HepG2 (cell line): ENCODE data around the gene TCF19. TPM values are rescaled to one million over a fixed set of nuclear protein-coding genes. Genes with fewer than 3 reads are reported as not detected.
A peak's percentile ranks its signal among the peaks of the same experiment; 100 is the strongest.

Source experiments
- FOXA1 ChIP-seq, 2 experiments: fragments of 450-650 bp in 1 of 2; sonication (generic) in 1 of 2; formaldehyde crosslinking in 1 of 2; IDR thresholded peaks; 2 replicates each; pipeline versions ENCODE4 v1.4.0 to v1.6.1; 2016 to 2020; ENCODE audit warnings: missing genetic modification reagents in 1 of 2
- GATA4 ChIP-seq: sonication (generic); IDR thresholded peaks from 2 replicates; pipeline ENCODE4 v1.6.1; 2016; ENCODE audit warnings: antibody characterized with exemption, low read depth, borderline replicate concordance
- HNF4G ChIP-seq, 2 experiments: sonication (generic) in 1 of 2; formaldehyde crosslinking in 1 of 2; IDR thresholded peaks; 2 replicates each; pipeline versions ENCODE4 v1.4.0 to v1.6.1; 2011 to 2020; ENCODE audit warnings: borderline replicate concordance in 2 of 2, low read depth in 2 of 2, mild to moderate bottlenecking in 2 of 2, low read length in 1 of 2, missing genetic modification reagents in 1 of 2, moderate library complexity in 1 of 2
- NFIC ChIP-seq: IDR thresholded peaks from 2 replicates; pipeline ENCODE4 v1.6.1; 2012; ENCODE audit warnings: mild to moderate bottlenecking, low read length, inconsistent platforms
- NR2C2 ChIP-seq: sonication (generic); formaldehyde crosslinking; IDR thresholded peaks from 2 replicates; pipeline ENCODE4 v1.4.0; 2020; ENCODE audit warnings: missing genetic modification reagents, mild to moderate bottlenecking, moderate library complexity, borderline replicate concordance
- SSRP1 ChIP-seq: IDR thresholded peaks from 2 replicates; pipeline ENCODE4 v1.6.1; 2016; ENCODE audit warnings: control low read depth
- ZFP90 ChIP-seq: sonication (generic); formaldehyde crosslinking; IDR thresholded peaks from 2 replicates; pipeline ENCODE4 v1.8.0; 2022; ENCODE audit warnings: missing genetic modification reagents, mild to moderate bottlenecking, inconsistent platforms, borderline replicate concordance
- ZKSCAN1 ChIP-seq: fragments of 150-350 bp; IDR thresholded peaks from 2 replicates; pipeline ENCODE4 v1.6.1; 2014; ENCODE audit warnings: low read length
- ZNF468 ChIP-seq: sonication (generic); formaldehyde crosslinking; IDR thresholded peaks from 2 replicates; pipeline ENCODE4 v1.8.0; 2022; ENCODE audit warnings: mild to moderate bottlenecking, moderate library complexity, missing genetic modification reagents
- ZNF563 ChIP-seq: sonication (generic); formaldehyde crosslinking; IDR thresholded peaks from 2 replicates; pipeline ENCODE4 v1.8.0; 2022; ENCODE audit warnings: mild to moderate bottlenecking, moderate library complexity, missing genetic modification reagents
- ZNF567 ChIP-seq: sonication (generic); formaldehyde crosslinking; IDR thresholded peaks from 2 replicates; pipeline ENCODE4 v1.8.1; 2023; ENCODE audit warnings: mild to moderate bottlenecking, missing genetic modification reagents, borderline replicate concordance
- ZNF616 ChIP-seq: sonication (generic); formaldehyde crosslinking; IDR thresholded peaks from 2 replicates; pipeline ENCODE4 v1.5.0; 2020; ENCODE audit warnings: low read depth, mild to moderate bottlenecking, missing genetic modification reagents
- polyA plus RNA-seq, 8 experiments: library from polyadenylated mRNA; depleted of rRNA in 3 of 8; stranded (reverse) in 7 of 8; unstranded in 1 of 8; fragments of >200 nt; fragmentation: Illumina TruSeq in 4 of 8; extraction: Trizol in 4 of 8; gene quantifications; 2 replicates each; pipeline versions ENCODE4 v1.2.1 to v1.2.3, GENCODE V29; 2011 to 2016; ENCODE audit warnings: low read depth in 4 of 8, missing spikeins in 1 of 8, mixed read lengths in 1 of 8; ENCODE audit not compliant: insufficient read depth in 1 of 8
- total RNA-seq, 5 experiments: library from RNA; depleted of rRNA; stranded (reverse); fragments of >200 nt; fragmentation: Illumina TruSeq; extraction: Trizol; gene quantifications; 2 replicates each; pipeline ENCODE4 v1.2.3, GENCODE V29; 2016; ENCODE audit warnings: low read depth in 1 of 5
- TF ChIP-seq, protein P1 (sequence below): sonication (generic); formaldehyde crosslinking; IDR thresholded peaks from 2 replicates; pipeline ENCODE4 v1.8.1; 2023; ENCODE audit warnings: mild to moderate bottlenecking, missing genetic modification reagents
- TF ChIP-seq, protein P2 (sequence below): sonication (generic); formaldehyde crosslinking; IDR thresholded peaks from 2 replicates; pipeline ENCODE4 v1.5.0; 2020; ENCODE audit warnings: missing genetic modification reagents, mild to moderate bottlenecking, borderline replicate concordance
- TF ChIP-seq, protein P3 (sequence below): sonication (generic); formaldehyde crosslinking; IDR thresholded peaks from 2 replicates; pipeline ENCODE4 v1.4.0; 2020; ENCODE audit warnings: missing genetic modification reagents, mild to moderate bottlenecking, borderline replicate concordance
- TF ChIP-seq, protein P4 (sequence below): sonication (generic); formaldehyde crosslinking; IDR thresholded peaks from 2 replicates; pipeline ENCODE4 v1.4.0; 2020; ENCODE audit warnings: mild to moderate bottlenecking, missing genetic modification reagents

The TCF19 gene
- total and polyA plus RNA-seq, 2 of the 13 experiments (the other 11 are each of a cell fraction or from before 2014, with no cell fraction given) = 4.9 to 22.2 TPM

DNA sequence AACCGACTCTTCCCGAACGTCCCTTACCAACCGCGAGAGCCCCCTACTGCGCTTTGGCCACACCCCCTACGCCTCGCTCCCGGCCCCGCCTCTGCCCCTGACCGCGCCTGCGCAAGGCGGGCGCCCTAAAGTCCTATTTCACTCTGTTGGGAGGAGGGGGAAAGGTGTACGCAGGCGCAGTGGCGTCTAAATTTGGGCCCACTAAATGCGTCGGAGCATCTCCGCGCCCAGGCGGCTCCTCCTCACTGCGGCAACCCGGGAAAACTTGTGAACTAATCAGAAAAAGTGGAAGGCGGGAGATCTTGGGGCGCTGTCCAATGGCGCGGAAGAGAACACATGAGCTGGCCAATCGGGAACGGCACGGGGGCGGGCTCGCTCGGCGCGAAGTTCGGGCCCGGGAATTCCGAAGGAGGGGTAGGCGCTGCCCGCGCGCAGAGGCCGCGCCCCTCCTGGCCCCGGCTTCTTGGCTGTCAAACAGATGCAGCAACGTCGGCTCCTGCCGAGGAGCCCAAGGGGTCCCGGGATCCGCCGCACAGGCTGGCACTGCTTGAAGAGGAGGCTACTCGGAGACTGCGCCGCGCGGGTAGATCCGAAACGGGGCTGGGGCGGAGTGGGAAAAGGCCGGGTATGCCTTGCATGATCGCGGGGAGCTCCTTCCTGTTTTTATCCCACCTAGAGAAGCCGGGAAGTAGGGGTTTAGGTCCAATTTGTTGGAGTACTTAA lies at the start of gene TCF19 (continued):
- TF ChIP-seq, protein P1, sequence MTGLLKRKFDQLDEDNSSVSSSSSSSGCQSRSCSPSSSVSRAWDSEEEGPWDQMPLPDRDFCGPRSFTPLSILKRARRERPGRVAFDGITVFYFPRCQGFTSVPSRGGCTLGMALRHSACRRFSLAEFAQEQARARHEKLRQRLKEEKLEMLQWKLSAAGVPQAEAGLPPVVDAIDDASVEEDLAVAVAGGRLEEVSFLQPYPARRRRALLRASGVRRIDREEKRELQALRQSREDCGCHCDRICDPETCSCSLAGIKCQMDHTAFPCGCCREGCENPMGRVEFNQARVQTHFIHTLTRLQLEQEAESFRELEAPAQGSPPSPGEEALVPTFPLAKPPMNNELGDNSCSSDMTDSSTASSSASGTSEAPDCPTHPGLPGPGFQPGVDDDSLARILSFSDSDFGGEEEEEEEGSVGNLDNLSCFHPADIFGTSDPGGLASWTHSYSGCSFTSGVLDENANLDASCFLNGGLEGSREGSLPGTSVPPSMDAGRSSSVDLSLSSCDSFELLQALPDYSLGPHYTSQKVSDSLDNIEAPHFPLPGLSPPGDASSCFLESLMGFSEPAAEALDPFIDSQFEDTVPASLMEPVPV (CRISPR knock-in tag) = peak; percentile 88
- TF ChIP-seq ZKSCAN1 = no peak
- TF ChIP-seq, protein P2, sequence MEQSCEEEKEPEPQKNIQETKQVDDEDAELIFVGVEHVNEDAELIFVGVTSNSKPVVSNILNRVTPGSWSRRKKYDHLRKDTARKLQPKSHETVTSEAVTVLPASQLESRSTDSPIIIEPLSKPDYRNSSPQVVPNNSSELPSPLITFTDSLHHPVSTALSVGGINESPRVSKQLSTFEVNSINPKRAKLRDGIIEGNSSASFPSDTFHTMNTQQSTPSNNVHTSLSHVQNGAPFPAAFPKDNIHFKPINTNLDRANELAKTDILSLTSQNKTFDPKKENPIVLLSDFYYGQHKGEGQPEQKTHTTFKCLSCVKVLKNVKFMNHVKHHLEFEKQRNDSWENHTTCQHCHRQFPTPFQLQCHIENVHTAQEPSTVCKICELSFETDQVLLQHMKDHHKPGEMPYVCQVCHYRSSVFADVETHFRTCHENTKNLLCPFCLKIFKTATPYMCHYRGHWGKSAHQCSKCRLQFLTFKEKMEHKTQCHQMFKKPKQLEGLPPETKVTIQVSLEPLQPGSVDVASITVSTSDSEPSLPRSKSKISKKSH = no peak
- TF ChIP-seq NFIC = no peak
- TF ChIP-seq ZNF616 (CRISPR knock-in tag) = no peak
- no peak for TF ChIP-seq GATA4
- TF ChIP-seq ZFP90 (CRISPR knock-in tag) = no peak; the same call in 1 of the 2 replicates
- no peak for TF ChIP-seq FOXA1 (IDR thresholded peaks at IDR 0.05)
- no peak for TF ChIP-seq FOXA1 (CRISPR knock-in tag; IDR thresholded peaks at IDR 0.05)
- no peak for TF ChIP-seq ZNF563 (CRISPR knock-in tag)
- TF ChIP-seq, protein P3, sequence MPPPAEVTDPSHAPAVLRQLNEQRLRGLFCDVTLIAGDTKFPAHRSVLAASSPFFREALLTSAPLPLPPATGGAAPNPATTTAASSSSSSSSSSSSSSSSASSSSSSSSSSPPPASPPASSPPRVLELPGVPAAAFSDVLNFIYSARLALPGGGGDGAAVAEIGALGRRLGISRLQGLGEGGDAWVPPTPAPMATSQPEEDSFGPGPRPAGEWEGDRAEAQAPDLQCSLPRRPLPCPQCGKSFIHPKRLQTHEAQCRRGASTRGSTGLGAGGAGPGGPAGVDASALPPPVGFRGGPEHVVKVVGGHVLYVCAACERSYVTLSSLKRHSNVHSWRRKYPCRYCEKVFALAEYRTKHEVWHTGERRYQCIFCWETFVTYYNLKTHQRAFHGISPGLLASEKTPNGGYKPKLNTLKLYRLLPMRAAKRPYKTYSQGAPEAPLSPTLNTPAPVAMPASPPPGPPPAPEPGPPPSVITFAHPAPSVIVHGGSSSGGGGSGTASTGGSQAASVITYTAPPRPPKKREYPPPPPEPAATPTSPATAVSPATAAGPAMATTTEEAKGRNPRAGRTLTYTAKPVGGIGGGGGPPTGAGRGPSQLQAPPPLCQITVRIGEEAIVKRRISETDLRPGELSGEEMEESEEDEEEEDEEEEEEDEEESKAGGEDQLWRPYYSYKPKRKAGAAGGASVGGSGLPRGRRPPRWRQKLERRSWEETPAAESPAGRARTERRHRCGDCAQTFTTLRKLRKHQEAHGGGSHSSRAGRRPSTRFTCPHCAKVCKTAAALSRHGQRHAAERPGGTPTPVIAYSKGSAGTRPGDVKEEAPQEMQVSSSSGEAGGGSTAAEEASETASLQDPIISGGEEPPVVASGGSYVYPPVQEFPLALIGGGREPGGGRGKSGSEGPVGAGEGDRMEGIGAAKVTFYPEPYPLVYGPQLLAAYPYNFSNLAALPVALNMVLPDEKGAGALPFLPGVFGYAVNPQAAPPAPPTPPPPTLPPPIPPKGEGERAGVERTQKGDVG (CRISPR knock-in tag) = no peak; the same call in 1 of the 2 replicates
- TF ChIP-seq NR2C2 (CRISPR knock-in tag) = no peak
- TF ChIP-seq, protein P4, sequence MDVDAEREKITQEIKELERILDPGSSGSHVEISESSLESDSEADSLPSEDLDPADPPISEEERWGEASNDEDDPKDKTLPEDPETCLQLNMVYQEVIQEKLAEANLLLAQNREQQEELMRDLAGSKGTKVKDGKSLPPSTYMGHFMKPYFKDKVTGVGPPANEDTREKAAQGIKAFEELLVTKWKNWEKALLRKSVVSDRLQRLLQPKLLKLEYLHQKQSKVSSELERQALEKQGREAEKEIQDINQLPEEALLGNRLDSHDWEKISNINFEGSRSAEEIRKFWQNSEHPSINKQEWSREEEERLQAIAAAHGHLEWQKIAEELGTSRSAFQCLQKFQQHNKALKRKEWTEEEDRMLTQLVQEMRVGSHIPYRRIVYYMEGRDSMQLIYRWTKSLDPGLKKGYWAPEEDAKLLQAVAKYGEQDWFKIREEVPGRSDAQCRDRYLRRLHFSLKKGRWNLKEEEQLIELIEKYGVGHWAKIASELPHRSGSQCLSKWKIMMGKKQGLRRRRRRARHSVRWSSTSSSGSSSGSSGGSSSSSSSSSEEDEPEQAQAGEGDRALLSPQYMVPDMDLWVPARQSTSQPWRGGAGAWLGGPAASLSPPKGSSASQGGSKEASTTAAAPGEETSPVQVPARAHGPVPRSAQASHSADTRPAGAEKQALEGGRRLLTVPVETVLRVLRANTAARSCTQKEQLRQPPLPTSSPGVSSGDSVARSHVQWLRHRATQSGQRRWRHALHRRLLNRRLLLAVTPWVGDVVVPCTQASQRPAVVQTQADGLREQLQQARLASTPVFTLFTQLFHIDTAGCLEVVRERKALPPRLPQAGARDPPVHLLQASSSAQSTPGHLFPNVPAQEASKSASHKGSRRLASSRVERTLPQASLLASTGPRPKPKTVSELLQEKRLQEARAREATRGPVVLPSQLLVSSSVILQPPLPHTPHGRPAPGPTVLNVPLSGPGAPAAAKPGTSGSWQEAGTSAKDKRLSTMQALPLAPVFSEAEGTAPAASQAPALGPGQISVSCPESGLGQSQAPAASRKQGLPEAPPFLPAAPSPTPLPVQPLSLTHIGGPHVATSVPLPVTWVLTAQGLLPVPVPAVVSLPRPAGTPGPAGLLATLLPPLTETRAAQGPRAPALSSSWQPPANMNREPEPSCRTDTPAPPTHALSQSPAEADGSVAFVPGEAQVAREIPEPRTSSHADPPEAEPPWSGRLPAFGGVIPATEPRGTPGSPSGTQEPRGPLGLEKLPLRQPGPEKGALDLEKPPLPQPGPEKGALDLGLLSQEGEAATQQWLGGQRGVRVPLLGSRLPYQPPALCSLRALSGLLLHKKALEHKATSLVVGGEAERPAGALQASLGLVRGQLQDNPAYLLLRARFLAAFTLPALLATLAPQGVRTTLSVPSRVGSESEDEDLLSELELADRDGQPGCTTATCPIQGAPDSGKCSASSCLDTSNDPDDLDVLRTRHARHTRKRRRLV = no peak
- TF ChIP-seq SSRP1 (CRISPR knock-in tag) = no peak
- TF ChIP-seq ZNF468 (CRISPR knock-in tag) = 0 out of 2 replicates have a peak, but pooled peaks have one; percentile 57
- peak; percentile 76; the same call in 1 of the 2 replicates for TF ChIP-seq HNF4G (IDR thresholded peaks at IDR 0.05; ENCODE audit: borderline replicate concordance, low read depth, low read length)
- no peak for TF ChIP-seq HNF4G (CRISPR knock-in tag; IDR thresholded peaks at IDR 0.05; ENCODE audit: borderline replicate concordance, low read depth)
- TF ChIP-seq ZNF567 (CRISPR knock-in tag) = no peak
